Caco-2 (cell line): ENCODE results near the gene MISP. TPM values are rescaled to one million over a fixed set of nuclear protein-coding genes. Genes with fewer than 3 reads are reported as not detected.
A peak's percentile ranks its signal among the peaks of the same experiment; 100 is the strongest.

ENCODE experiments used
- BruUV-seq: library from RNA; stranded (reverse); fragments of 400-500 nt; replicated peaks from 2 replicates; lab custom pipeline; 2021; lab: Mats Ljungman, UMichigan
- CTCF ChIA-PET: fragments of 300-600 bp; sonication (Branson Sonifier 250); formaldehyde crosslinking; loops from one replicate; lab custom pipeline; 2022; ENCODE audit warnings: antibody characterized with exemption; lab: Charles Lee
- POLR2A ChIA-PET: fragments of 300-600 bp; sonication (Branson Sonifier 250); formaldehyde crosslinking; loops from one replicate; lab custom pipeline; 2022; ENCODE audit warnings: antibody characterized with exemption; lab: Charles Lee
- DNase-seq, 2 experiments: peaks; one replicate each; pipeline versions ENCODE4 v3.0.0 to v3.0.0-alpha.2; 2020 to 2022
- H3K27me3 ChIP-seq: replicated peaks from 2 replicates; pipeline ENCODE4 v1.6.0; 2011; ENCODE audit warnings: low read length; ENCODE audit not compliant: control insufficient read depth, insufficient read depth
- H3K36me3 ChIP-seq: 2 replicates; pipeline ENCODE4 v1.5.1; 2011; ENCODE audit warnings: low read length; ENCODE audit not compliant: control insufficient read depth, insufficient read depth
- H3K4me1 ChIP-seq: fragments of 250-450 bp; sonication (Bioruptor Pico); 2 replicates; pipeline ENCODE4 v1.5.1; 2020; ENCODE audit warnings: mild to moderate bottlenecking
- H3K4me3 ChIP-seq: 2 replicates; pipeline ENCODE4 v1.5.1; 2011; ENCODE audit warnings: low read depth, mild to moderate bottlenecking, control low read depth, low read length
- H3K9me3 ChIP-seq: fragments of 250-450 bp; sonication (Bioruptor Pico); 2 replicates; pipeline ENCODE4 v1.5.1; 2020; ENCODE audit warnings: mild to moderate bottlenecking, moderate library complexity
- H3K27ac Mint-ChIP-seq: one replicate; pipeline ENCODE4 v1.8.0; 2022; ENCODE audit warnings: mixed read lengths; ENCODE audit not compliant: unreplicated experiment
- H3K27me3 Mint-ChIP-seq: one replicate; pipeline ENCODE4 v1.8.0; 2022; ENCODE audit warnings: mixed read lengths; ENCODE audit not compliant: insufficient read depth, unreplicated experiment
- H3K36me3 Mint-ChIP-seq: one replicate; pipeline ENCODE4 v1.8.0; 2022; ENCODE audit warnings: mild to moderate bottlenecking, mixed read lengths; ENCODE audit not compliant: insufficient read depth, unreplicated experiment
- H3K4me1 Mint-ChIP-seq: one replicate; pipeline ENCODE4 v1.8.0; 2022; ENCODE audit warnings: low read depth, mixed read lengths; ENCODE audit not compliant: unreplicated experiment
- H3K4me3 Mint-ChIP-seq: one replicate; pipeline ENCODE4 v1.8.0; 2022; ENCODE audit warnings: mild to moderate bottlenecking, moderate library complexity, mixed read lengths; ENCODE audit not compliant: unreplicated experiment
- H3K9me3 Mint-ChIP-seq: one replicate; pipeline ENCODE4 v1.8.0; 2022; ENCODE audit warnings: mixed read lengths; ENCODE audit not compliant: unreplicated experiment
- CTCF ChIP-seq, 2 experiments: fragments of 200-600 bp in 1 of 2; IDR thresholded peaks; 1 replicate in 1 of 2; 2 replicates in 1 of 2; pipeline versions ENCODE4 v1.5.1 to v1.8.0; 2011 to 2022; ENCODE audit warnings: antibody characterized with exemption in 1 of 2, control low read depth in 1 of 2, inconsistent platforms in 1 of 2, low read depth in 1 of 2, low read length in 1 of 2, mild to moderate bottlenecking in 1 of 2, moderate library complexity in 1 of 2; ENCODE audit not compliant: insufficient read depth in 1 of 2, severe bottlenecking in 1 of 2, unreplicated experiment in 1 of 2
- intact Hi-C: fragments of 100-400 bp; cut with micrococcal nuclease; formaldehyde crosslinking; loops from one replicate; pipeline ENCODE4 v1.10.0; 2022; ENCODE audit not compliant: unreplicated experiment
- total RNA-seq: library from RNA; stranded (reverse); gene quantifications from 2 replicates; pipeline ENCODE4 v1.2.3, GENCODE V29; 2022

The MISP gene
- total RNA-seq, 1 experiment from 2014 or later: 27.8 TPM

- BruUV-seq: TSS peak; percentile 48
- ChIA-PET CTCF (no interaction called here), POLR2A (no interaction called here)
- H3K4me1 ChIP-seq: no peaks in the 10 kb centered on the region
- Mint-ChIP-seq H3K27ac (peak overlapping the region; percentile 39), H3K36me3 (peaks cover 93% of the 10 kb centered on the region), H3K9me3 (peaks cover 8% of the 10 kb centered on the region), H3K4me3 (no peak overlapping the region), H3K4me1 (no peaks in the 10 kb centered on the region), H3K27me3 (no peaks in the 10 kb centered on the region)
- intact Hi-C loops: no loop called here
- DNase-seq: no peak
- no peaks in the 10 kb centered on the region for H3K9me3 ChIP-seq
- H3K27me3 ChIP-seq: no peaks in the 10 kb centered on the region
- H3K4me3 ChIP-seq: no peak overlapping the region
- TF ChIP-seq CTCF (IDR thresholded peaks at IDR 0.05; ENCODE audit: insufficient read depth in 1 of 2, low read depth in 1 of 2, low read length in 1 of 2, severe bottlenecking in 1 of 2, unreplicated experiment in 1 of 2): no peak
- H3K36me3 ChIP-seq: peaks cover 8% of the 10 kb centered on the region
Measured at GRCh38 chr19:811506-812048, 60.7 kb downstream of the MISP start.

GRCh38 chr19:812049-812746 lies 61.3 kb downstream of the MISP start:
- Mint-ChIP-seq H3K36me3 (peaks cover 93% of the 10 kb centered on the region), H3K27ac (peak overlapping the region; percentile 39), H3K9me3 (peaks cover 12% of the 10 kb centered on the region), H3K27me3 (no peaks in the 10 kb centered on the region), H3K4me3 (no peak overlapping the region), H3K4me1 (no peaks in the 10 kb centered on the region)
- no peak for DNase-seq
- Histone ChIP-seq H3K4me3 (no peak overlapping the region), H3K4me1 (no peaks in the 10 kb centered on the region), H3K36me3 (peaks cover 5% of the 10 kb centered on the region), H3K27me3 (no peaks in the 10 kb centered on the region), H3K9me3 (no peaks in the 10 kb centered on the region)
- ChIA-PET CTCF (no interaction called here), POLR2A (no interaction called here)
- no peak for TF ChIP-seq CTCF (IDR thresholded peaks at IDR 0.05; ENCODE audit: insufficient read depth in 1 of 2, low read depth in 1 of 2, low read length in 1 of 2, severe bottlenecking in 1 of 2, unreplicated experiment in 1 of 2)
- intact Hi-C loops: no loop called here
- BruUV-seq: no TSS peak

GRCh38 chr19:812747-813218 lies 61.9 kb downstream of the MISP start:
- no peak for TF ChIP-seq CTCF (IDR thresholded peaks at IDR 0.05; ENCODE audit: insufficient read depth in 1 of 2, low read depth in 1 of 2, low read length in 1 of 2, severe bottlenecking in 1 of 2, unreplicated experiment in 1 of 2)
- Mint-ChIP-seq H3K9me3 (peaks cover 12% of the 10 kb centered on the region), H3K36me3 (peaks cover 93% of the 10 kb centered on the region), H3K27ac (no peak overlapping the region), H3K27me3 (no peaks in the 10 kb centered on the region), H3K4me1 (no peaks in the 10 kb centered on the region), H3K4me3 (no peak overlapping the region)
- Histone ChIP-seq H3K36me3 (peaks cover 4% of the 10 kb centered on the region), H3K9me3 (no peaks in the 10 kb centered on the region), H3K27me3 (no peaks in the 10 kb centered on the region), H3K4me3 (no peak overlapping the region), H3K4me1 (no peaks in the 10 kb centered on the region)
- intact Hi-C loops: no loop called here
- ChIA-PET CTCF (no interaction called here), POLR2A (no interaction called here)
- no TSS peak for BruUV-seq
- no peak for DNase-seq
